Mesenchymal stem cell (in vitro differentiated cells and primary cell): ENCODE data around the gene UBXN1. TPM values are rescaled to one million over a fixed set of nuclear protein-coding genes. Genes with fewer than 3 reads are reported as not detected.
A peak's percentile ranks its signal among the peaks of the same experiment; 100 is the strongest.

Experiments used
- DNase-seq: peaks from one replicate; pipeline ENCODE4 v3.0.0-alpha.2; 2013
- H2AFZ ChIP-seq: one replicate; pipeline ENCODE4 v1.6.1; 2013; ENCODE audit warnings: low read depth, mild to moderate bottlenecking, control low read depth, inconsistent platforms, low read length, moderate library complexity
- H2AK5ac ChIP-seq: 2 replicates; pipeline ENCODE4 v1.6.1; 2013; ENCODE audit warnings: low read length, moderate library complexity, mild to moderate bottlenecking, inconsistent platforms; ENCODE audit not compliant: severe bottlenecking
- H2BK120ac ChIP-seq: one replicate; pipeline ENCODE4 v1.6.1; 2013; ENCODE audit warnings: low read depth, mild to moderate bottlenecking, inconsistent platforms, low read length, moderate library complexity
- H2BK12ac ChIP-seq, 2 experiments: one replicate each; pipeline ENCODE4 v1.6.1; 2013; ENCODE audit warnings: inconsistent platforms in 2 of 2, low read length in 2 of 2, mild to moderate bottlenecking in 2 of 2, moderate library complexity in 2 of 2, control low read depth in 1 of 2
- H2BK15ac ChIP-seq: one replicate; pipeline ENCODE4 v1.6.1; 2013; ENCODE audit warnings: mild to moderate bottlenecking, low read depth, inconsistent platforms; ENCODE audit not compliant: poor library complexity, severe bottlenecking
- H2BK5ac ChIP-seq: 2 replicates; pipeline ENCODE4 v1.6.1; 2013; ENCODE audit warnings: low read depth, mild to moderate bottlenecking, low read length, control low read depth, inconsistent platforms; ENCODE audit not compliant: poor library complexity, severe bottlenecking
- H3K14ac ChIP-seq, 2 experiments: one replicate each; pipeline ENCODE4 v1.6.1; 2013; ENCODE audit warnings: inconsistent platforms in 2 of 2, low read length in 2 of 2, control low read depth in 1 of 2, mild to moderate bottlenecking in 1 of 2, moderate library complexity in 1 of 2
- H3K18ac ChIP-seq, 2 experiments: one replicate each; pipeline ENCODE4 v1.6.1; 2013; ENCODE audit warnings: inconsistent platforms in 2 of 2, low read length in 2 of 2, control low read depth in 1 of 2, low read depth in 1 of 2, mild to moderate bottlenecking in 1 of 2
- H3K23ac ChIP-seq, 2 experiments: one replicate each; pipeline ENCODE4 v1.6.1; 2013; ENCODE audit warnings: inconsistent platforms in 2 of 2, low read length in 2 of 2, mild to moderate bottlenecking in 2 of 2, moderate library complexity in 2 of 2, control low read depth in 1 of 2
- H3K27ac ChIP-seq: 2 replicates; pipeline ENCODE4 v1.5.1; 2013; ENCODE audit warnings: mild to moderate bottlenecking, moderate library complexity, low read length, control low read depth, inconsistent platforms; ENCODE audit not compliant: poor library complexity, severe bottlenecking
- H3K27me3 ChIP-seq, 2 experiments: 2 replicates each; pipeline versions ENCODE4 v1.6.1 to v1.7.0; 2013; ENCODE audit warnings: low read length in 2 of 2, mild to moderate bottlenecking in 2 of 2, moderate library complexity in 2 of 2, control low read depth in 1 of 2, inconsistent platforms in 1 of 2; ENCODE audit not compliant: control insufficient read depth in 1 of 2, insufficient read depth in 1 of 2
- H3K36me3 ChIP-seq, 2 experiments: 2 replicates each; pipeline versions ENCODE4 v1.6.1 to v1.7.0; 2013; ENCODE audit warnings: low read length in 2 of 2, control low read depth in 1 of 2, inconsistent platforms in 1 of 2, low read depth in 1 of 2, mild to moderate bottlenecking in 1 of 2; ENCODE audit not compliant: insufficient read depth in 2 of 2, control insufficient read depth in 1 of 2
- H3K4ac ChIP-seq, 2 experiments: one replicate each; pipeline ENCODE4 v1.6.1; 2013; ENCODE audit warnings: inconsistent platforms in 2 of 2, low read length in 2 of 2, mild to moderate bottlenecking in 2 of 2, moderate library complexity in 2 of 2, control low read depth in 1 of 2, low read depth in 1 of 2
- H3K4me1 ChIP-seq: 2 replicates; pipeline ENCODE4 v1.6.1; 2013; ENCODE audit warnings: low read depth, low read length, control low read depth; ENCODE audit not compliant: control insufficient read depth, insufficient read depth
- H3K4me2 ChIP-seq: 2 replicates; pipeline ENCODE4 v1.6.1; 2013; ENCODE audit warnings: low read length, mild to moderate bottlenecking, inconsistent platforms; ENCODE audit not compliant: poor library complexity, severe bottlenecking
- H3K4me3 ChIP-seq, 2 experiments: 2 replicates each; pipeline versions ENCODE4 v1.5.1 to v1.7.0; 2013; ENCODE audit warnings: low read length in 2 of 2, mild to moderate bottlenecking in 2 of 2, control low read depth in 1 of 2, low read depth in 1 of 2; ENCODE audit not compliant: insufficient read depth in 1 of 2
- H3K79me1 ChIP-seq: replicated peaks from 2 replicates; pipeline ENCODE4 v1.6.1; 2013; ENCODE audit warnings: mild to moderate bottlenecking, control low read depth, low read length, inconsistent platforms; ENCODE audit not compliant: poor library complexity, severe bottlenecking
- H3K9ac ChIP-seq: 2 replicates; pipeline ENCODE4 v1.7.0; 2013; ENCODE audit warnings: mild to moderate bottlenecking, low read length, moderate library complexity
- H3K9me3 ChIP-seq: 2 replicates; pipeline ENCODE4 v1.7.0; 2013; ENCODE audit warnings: mild to moderate bottlenecking, low read length; ENCODE audit not compliant: control insufficient read depth
- H4K8ac ChIP-seq: one replicate; pipeline ENCODE4 v1.6.1; 2013; ENCODE audit warnings: inconsistent platforms, mild to moderate bottlenecking, low read length, moderate library complexity
- H4K91ac ChIP-seq: one replicate; pipeline ENCODE4 v1.6.1; 2013; ENCODE audit warnings: mild to moderate bottlenecking, low read length, inconsistent platforms
- WGBS: methylation state at CpG from one replicate; pipeline ENCODE4 v1.1.7; 2013; ENCODE audit warnings: mixed read lengths; 5-methylcytosine and 5-hydroxymethylcytosine counted together
- small RNA-seq: library from polyadenylated mRNA; stranded (forward); fragments of <200 nt; extraction: miRNeasy Mini kit (QIAGEN cat#:217004); gene quantifications from one replicate; pipeline ENCODE3, GENCODE V24; 2013; ENCODE audit warnings: low read depth

Gene UBXN1

DNA sequence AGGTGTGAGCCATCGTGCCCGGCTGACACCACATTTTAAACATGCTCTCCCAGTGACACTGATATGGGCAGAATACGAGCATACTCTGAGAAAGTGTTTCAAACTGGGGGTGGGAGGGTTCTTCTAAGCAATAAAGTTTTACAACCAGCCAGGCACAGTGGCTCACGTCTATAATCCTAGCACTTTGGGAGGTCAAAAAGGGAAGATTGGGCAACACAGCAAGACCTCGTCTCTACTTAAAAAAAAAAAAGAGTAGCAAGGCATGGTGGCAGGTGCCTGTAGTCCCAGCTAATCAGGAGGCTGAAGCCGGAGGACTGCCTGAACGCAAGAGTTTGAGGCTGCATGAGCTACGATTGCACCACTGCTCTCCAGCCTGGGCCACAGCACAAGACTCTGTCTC is 34.7 kb downstream of the UBXN1 start:
- peak overlapping the region; percentile 99 for H3K9ac ChIP-seq
- no peak overlapping the region for H3K4me3 ChIP-seq
- no peak overlapping the region for H2AFZ ChIP-seq
- no peak overlapping the region for H2BK12ac ChIP-seq
- no peak overlapping the region for H3K23ac ChIP-seq
- WGBS, result 83% methylated on average over 8 of the region's 8 CpGs
- H2BK5ac ChIP-seq, result no peak overlapping the region
- H2AK5ac ChIP-seq, result no peak overlapping the region
- DNase-seq, result no peak
- peaks cover 41 to 53% of the 10 kb centered on the region in 2 experiments for H3K36me3 ChIP-seq
- no peak overlapping the region for H3K4me2 ChIP-seq
- no peaks in the 10 kb centered on the region for H3K9me3 ChIP-seq
- H2BK15ac ChIP-seq, result no peak overlapping the region
- no peak overlapping the region for H4K91ac ChIP-seq
- H3K4me1 ChIP-seq, result peaks cover 10% of the 10 kb centered on the region
- no peak overlapping the region for H4K8ac ChIP-seq
- H3K27ac ChIP-seq, result no peak overlapping the region
- H2BK120ac ChIP-seq, result no peak overlapping the region
- H3K4ac ChIP-seq, result no peak overlapping the region
- H3K27me3 ChIP-seq, result no peaks in the 10 kb centered on the region
- H3K14ac ChIP-seq, result no peak overlapping the region
- no peak overlapping the region for H3K18ac ChIP-seq
- H3K79me1 ChIP-seq, result peaks cover 19% of the 10 kb centered on the region

DNA sequence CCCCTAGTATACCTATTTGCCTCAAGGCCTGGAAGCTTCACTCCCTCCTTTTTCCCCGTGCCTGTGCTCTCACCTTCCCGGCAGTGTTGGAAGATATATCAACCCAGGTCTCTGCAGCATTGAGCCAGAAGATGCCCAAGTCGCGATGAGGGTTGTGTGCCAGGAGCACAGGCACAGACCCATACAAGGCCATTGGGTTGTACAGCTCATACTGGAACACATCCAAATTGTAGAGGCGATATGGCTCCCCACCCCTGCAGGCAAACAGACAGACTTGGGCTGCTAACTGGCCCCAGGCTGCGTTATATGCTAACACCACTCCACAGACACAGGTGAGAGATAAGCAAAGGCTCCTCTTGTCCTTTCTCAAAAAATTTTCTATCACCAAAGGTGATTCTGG is 46.4 kb downstream of the UBXN1 start:
- Histone ChIP-seq H3K27me3 (no peaks in the 10 kb centered on the region), H2BK12ac (no peak overlapping the region), H3K4me3 (no peak overlapping the region), H3K36me3 (peaks cover 77 to 98% of the 10 kb centered on the region in 2 experiments), H4K91ac (no peak overlapping the region), H2BK120ac (no peak overlapping the region), H3K4ac (no peak overlapping the region), H3K14ac (no peak overlapping the region), H2BK15ac (no peak overlapping the region), H4K8ac (no peak overlapping the region), H2AK5ac (no peak overlapping the region), H3K4me2 (no peak overlapping the region), H3K9me3 (no peaks in the 10 kb centered on the region), H2BK5ac (no peak overlapping the region), H3K79me1 (peaks cover 45% of the 10 kb centered on the region), H3K18ac (no peak overlapping the region), H3K4me1 (no peaks in the 10 kb centered on the region), H3K27ac (no peak overlapping the region), H2AFZ (no peak overlapping the region), H3K9ac (no peak overlapping the region), H3K23ac (no peak overlapping the region)
- no peak for DNase-seq
- WGBS, result 97% methylated on average over 6 of the region's 6 CpGs

DNA sequence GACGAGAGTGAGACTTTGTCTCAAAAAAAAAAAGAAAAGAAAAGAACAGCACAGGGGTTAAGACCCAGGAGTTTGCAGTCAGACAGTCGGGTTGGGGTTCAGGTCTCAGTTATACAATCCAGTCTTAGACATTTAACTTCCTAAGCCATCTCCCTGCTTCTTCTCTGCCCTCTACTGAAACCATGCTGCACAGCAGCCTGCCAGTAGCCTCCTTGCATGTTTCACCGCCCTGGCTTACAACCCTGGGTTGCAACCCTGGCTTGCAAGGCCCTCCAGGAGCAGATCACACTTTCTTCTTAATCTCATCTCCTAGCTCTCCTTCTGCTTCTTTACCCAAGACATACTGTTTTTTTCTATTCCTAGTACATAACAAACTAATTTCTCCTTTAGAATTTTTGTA is 51.2 kb downstream of the UBXN1 start:
- WGBS, result 95% methylated on average over 3 of the region's 3 CpGs

More for the DNA sequence above, 51.2 kb downstream of the UBXN1 start:
- Histone ChIP-seq H3K23ac (no peak overlapping the region), H3K79me1 (peaks cover 24% of the 10 kb centered on the region), H3K14ac (no peak overlapping the region), H3K4me1 (no peaks in the 10 kb centered on the region), H3K9ac (no peak overlapping the region), H3K9me3 (no peaks in the 10 kb centered on the region), H3K27ac (no peak overlapping the region), H3K18ac (no peak overlapping the region), H2AFZ (no peak overlapping the region), H3K4ac (no peak overlapping the region), H2AK5ac (no peak overlapping the region), H3K4me2 (no peak overlapping the region), H3K36me3 (peaks cover 81 to 82% of the 10 kb centered on the region in 2 experiments), H2BK15ac (no peak overlapping the region), H4K8ac (no peak overlapping the region), H2BK120ac (no peak overlapping the region), H2BK12ac (no peak overlapping the region), H3K4me3 (no peak overlapping the region), H4K91ac (no peak overlapping the region), H2BK5ac (no peak overlapping the region), H3K27me3 (no peaks in the 10 kb centered on the region)
- no peak for DNase-seq

Small RNAs within 50 kb of the gene (small RNA-seq; reads per million reads assigned to genes)
- gene SNORA57, result not detected
